HG02870 (cell line): ENCODE data around the gene EMC10.

Experiments used
- ATAC-seq: cut with Tn5 transposase; IDR thresholded peaks from one replicate; pipeline ENCODE4 v1.9.1; 2021; ENCODE audit warnings: mild to moderate bottlenecking, moderate library complexity; ENCODE audit not compliant: unreplicated experiment

The EMC10 gene

GRCh38 chr19:50537769-50538230, 61.5 kb downstream of the EMC10 start:
- ATAC-seq = no peak
